GM12878 (cell line): ENCODE measurements around the gene TCF7. TPM values are rescaled to one million over a fixed set of nuclear protein-coding genes. Genes with fewer than 3 reads are reported as not detected.
A peak's percentile ranks its signal among the peaks of the same experiment; 100 is the strongest.

Source experiments
- ATF7 ChIP-seq: fragments of 450-650 bp; IDR thresholded peaks from 2 replicates; pipeline ENCODE4 v1.6.1; 2016; ENCODE audit warnings: low read depth, mild to moderate bottlenecking
- BACH1 ChIP-seq: fragments of 450-650 bp; IDR thresholded peaks from 2 replicates; pipeline ENCODE4 v1.6.1; 2017; ENCODE audit warnings: mild to moderate bottlenecking, borderline replicate concordance
- BCL3 ChIP-seq: IDR thresholded peaks from 2 replicates; pipeline ENCODE4 v1.6.1; 2011; ENCODE audit warnings: borderline replicate concordance, low read depth, mild to moderate bottlenecking, moderate library complexity, low read length; ENCODE audit not compliant: insufficient read depth, poor library complexity, severe bottlenecking
- CHD4 ChIP-seq: fragments of 200-600 bp; sonication (generic); IDR thresholded peaks from 2 replicates; pipeline ENCODE4 v1.6.1; 2016; ENCODE audit warnings: mild to moderate bottlenecking
- CUX1 ChIP-seq: IDR thresholded peaks from 2 replicates; pipeline ENCODE4 v1.6.1; 2012; ENCODE audit warnings: improper control_type of control experiment, low read depth, low read length; ENCODE audit not compliant: insufficient replicate concordance
- KAT2A ChIP-seq: conservative IDR thresholded peaks from 2 replicates; pipeline ENCODE4 v1.6.1; 2011; ENCODE audit warnings: low read depth, low read length; ENCODE audit not compliant: control insufficient read depth
- MTA2 ChIP-seq: fragments of 450-650 bp; IDR thresholded peaks from 2 replicates; pipeline ENCODE4 v1.6.1; 2016; ENCODE audit warnings: low read depth, mild to moderate bottlenecking, moderate library complexity
- MYB ChIP-seq: fragments of 150-350 bp; IDR thresholded peaks from 2 replicates; pipeline ENCODE4 v1.6.1; 2014; ENCODE audit warnings: mild to moderate bottlenecking, low read depth, low read length, borderline replicate concordance
- NR2F1 ChIP-seq: fragments of 450-650 bp; conservative IDR thresholded peaks from 2 replicates; pipeline ENCODE4 v1.6.1; 2017; ENCODE audit warnings: mild to moderate bottlenecking
- PAX8 ChIP-seq: fragments of 450-650 bp; IDR thresholded peaks from 2 replicates; pipeline ENCODE4 v1.6.1; 2017; ENCODE audit warnings: mild to moderate bottlenecking, moderate library complexity
- RB1 ChIP-seq: fragments of 450-650 bp; formaldehyde crosslinking; IDR thresholded peaks from 2 replicates; pipeline ENCODE4 v1.6.1; 2017; ENCODE audit warnings: mild to moderate bottlenecking, borderline replicate concordance
- RCOR1 ChIP-seq: conservative IDR thresholded peaks from 2 replicates; pipeline ENCODE4 v1.6.1; 2012; ENCODE audit warnings: low read depth, low read length, improper control_type of control experiment
- REST ChIP-seq: IDR thresholded peaks from 2 replicates; pipeline ENCODE4 v1.6.1; 2012; ENCODE audit warnings: mild to moderate bottlenecking, low read depth, low read length
- RFX5 ChIP-seq: IDR thresholded peaks from 2 replicates; pipeline ENCODE4 v1.6.1; 2011; ENCODE audit warnings: low read depth, low read length, improper control_type of control experiment
- SMAD5 ChIP-seq: IDR thresholded peaks from 2 replicates; pipeline ENCODE4 v1.6.1; 2016; ENCODE audit warnings: antibody characterized with exemption, low read depth
- SPI1 ChIP-seq: IDR thresholded peaks from 2 replicates; pipeline ENCODE4 v1.6.1; 2011; ENCODE audit warnings: low read depth, mild to moderate bottlenecking, low read length, moderate library complexity, borderline replicate concordance; ENCODE audit not compliant: insufficient read depth
- SREBF1 ChIP-seq: IDR thresholded peaks from 2 replicates; pipeline ENCODE4 v1.6.1; 2012; ENCODE audit warnings: mild to moderate bottlenecking, low read length
- STAT3 ChIP-seq: IDR thresholded peaks from 2 replicates; pipeline ENCODE4 v1.6.1; 2011; ENCODE audit warnings: low read depth, low read length, improper control_type of control experiment
- TCF12 ChIP-seq: IDR thresholded peaks from 2 replicates; pipeline ENCODE4 v1.6.1; 2011; ENCODE audit warnings: low read depth, mild to moderate bottlenecking, low read length
- YBX1 ChIP-seq: fragments of 450-650 bp; IDR thresholded peaks from 2 replicates; pipeline ENCODE4 v1.6.1; 2016; ENCODE audit warnings: antibody characterized with exemption
- ZBED1 ChIP-seq: IDR thresholded peaks from 2 replicates; pipeline ENCODE4 v1.6.1; 2016; ENCODE audit warnings: borderline replicate concordance
- polyA plus RNA-seq, 11 experiments: library from polyadenylated mRNA; depleted of rRNA in 4 of 11; unstranded in 6 of 11; stranded (reverse) in 5 of 11; fragments of >200 nt; fragmentation: Nextera tagmentation in 4 of 11; fragmentation: Illumina TruSeq in 1 of 11; extraction: Ambion mirVana in 4 of 11; extraction: Trizol in 1 of 11; gene quantifications; 1 replicate in 1 of 11; 2 replicates in 10 of 11; pipeline versions ENCODE4 v1.2.1 to v1.2.3, GENCODE V29; 2011 to 2016; ENCODE audit warnings: inconsistent platforms in 2 of 11, missing spikeins in 2 of 11, low read depth in 1 of 11
- total RNA-seq, 4 experiments: library from RNA; depleted of rRNA in 3 of 4; stranded (reverse); fragments of >200 nt in 3 of 4; fragmentation: Illumina TruSeq in 1 of 4; extraction: Trizol in 1 of 4; gene quantifications; 2 replicates each; pipeline versions ENCODE4 v1.2.1 to v1.2.3, GENCODE V29; 2013 to 2021
- TF ChIP-seq, protein P1 (sequence below): IDR thresholded peaks from 2 replicates; pipeline ENCODE4 v1.6.1; 2011; ENCODE audit warnings: low read depth, mild to moderate bottlenecking, low read length, moderate library complexity, borderline replicate concordance; ENCODE audit errors: extremely low read depth

Gene TCF7
- total and polyA plus RNA-seq, 10 of the 15 experiments (the other 5 are each of a cell fraction or from before 2014, with no cell fraction given): 10.0 to 60.2 (median 23.6) TPM

DNA sequence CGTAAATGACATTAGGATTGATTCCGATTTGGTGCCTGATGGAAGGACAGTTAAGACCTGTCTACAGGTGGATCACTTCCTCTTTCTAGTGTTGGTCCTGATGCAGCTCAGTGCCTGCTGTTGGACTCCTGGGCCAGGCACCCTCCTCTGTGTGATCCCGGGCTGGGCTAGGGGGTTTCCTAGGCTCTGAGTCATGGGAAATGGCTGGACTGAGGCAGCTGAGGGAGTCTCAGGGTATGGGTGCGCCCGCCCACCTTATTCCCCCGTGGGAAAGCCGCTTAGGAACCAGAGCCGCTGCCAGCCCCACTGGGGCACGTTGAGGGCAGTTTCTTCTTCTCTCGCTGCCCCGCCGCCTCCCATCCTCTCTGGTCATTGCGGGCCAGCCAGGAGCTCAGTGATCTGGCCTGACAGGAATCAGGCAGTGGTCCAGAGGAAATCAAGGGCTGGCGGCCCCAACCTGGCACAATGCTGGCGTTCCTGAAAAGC, 12.9 kb downstream of the TCF7 start (continued):
- TF ChIP-seq MTA2 (peak; percentile 54; the same call in 1 of the 2 replicates), NR2F1 (peak; percentile 50; the same call in 1 of the 2 replicates), KAT2A (no peak), BACH1 (0 out of 2 replicates have a peak, but pooled peaks have one; percentile 28), SMAD5 (no peak), CUX1 (peak; percentile 91), PAX8 (no peak), ATF7 (peak; percentile 49; the same call in 1 of the 2 replicates), YBX1 (0 out of 2 replicates have a peak, but pooled peaks have one; percentile 50), TCF12 (peak; percentile 83), RFX5 (no peak), REST (no peak), RB1 (peak; percentile 78; the same call in 1 of the 2 replicates), ZBED1 (0 out of 2 replicates have a peak, but pooled peaks have one; percentile 56), SREBF1 (no peak), RCOR1 (0 out of 2 replicates have a peak, but pooled peaks have one; percentile 42), STAT3 (no peak), CHD4 (no peak), BCL3 (peak; percentile 96), MYB (no peak), SPI1 (peak; percentile 97)
- TF ChIP-seq, protein P1, sequence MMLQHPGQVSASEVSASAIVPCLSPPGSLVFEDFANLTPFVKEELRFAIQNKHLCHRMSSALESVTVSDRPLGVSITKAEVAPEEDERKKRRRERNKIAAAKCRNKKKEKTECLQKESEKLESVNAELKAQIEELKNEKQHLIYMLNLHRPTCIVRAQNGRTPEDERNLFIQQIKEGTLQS: no peak
